Omental fat pad (tissue), 4 donors: ENCODE results near the gene ZSCAN31. TPM values are rescaled to one million over a fixed set of nuclear protein-coding genes. Genes with fewer than 3 reads are reported as not detected.

Source experiments
- ATAC-seq: fragments of 150-250 bp; one replicate; pipeline ENCODE4 v1.9.1; 2016; ENCODE audit warnings: mild to moderate bottlenecking, moderate library complexity; ENCODE audit not compliant: low FRiP score
- DNase-seq: peaks from one replicate; pipeline ENCODE4 v3.0.0-alpha.2; 2019; ENCODE audit warnings: low spot score
- total RNA-seq, 4 donors: library from RNA; depleted of rRNA; stranded (reverse); fragments of >200 nt; gene quantifications; one replicate each; pipeline ENCODE4 v1.1.0, GENCODE V29; 2016
- TF ChIP-seq, protein P1 (sequence below), 3 donors: fragments of 450-650 bp; IDR thresholded peaks; one replicate each; pipeline ENCODE4 v1.5.1; 2016 to 2017; ENCODE audit warnings: antibody characterized with exemption in 3 of 3, mild to moderate bottlenecking in 3 of 3, moderate library complexity in 2 of 3

Gene ZSCAN31
- 10 to 100 TPM in 2 of 4 donors, 1 to 10 TPM in 2; 1.7 to 12.7 (median 9.3) TPM for total RNA-seq

DNA sequence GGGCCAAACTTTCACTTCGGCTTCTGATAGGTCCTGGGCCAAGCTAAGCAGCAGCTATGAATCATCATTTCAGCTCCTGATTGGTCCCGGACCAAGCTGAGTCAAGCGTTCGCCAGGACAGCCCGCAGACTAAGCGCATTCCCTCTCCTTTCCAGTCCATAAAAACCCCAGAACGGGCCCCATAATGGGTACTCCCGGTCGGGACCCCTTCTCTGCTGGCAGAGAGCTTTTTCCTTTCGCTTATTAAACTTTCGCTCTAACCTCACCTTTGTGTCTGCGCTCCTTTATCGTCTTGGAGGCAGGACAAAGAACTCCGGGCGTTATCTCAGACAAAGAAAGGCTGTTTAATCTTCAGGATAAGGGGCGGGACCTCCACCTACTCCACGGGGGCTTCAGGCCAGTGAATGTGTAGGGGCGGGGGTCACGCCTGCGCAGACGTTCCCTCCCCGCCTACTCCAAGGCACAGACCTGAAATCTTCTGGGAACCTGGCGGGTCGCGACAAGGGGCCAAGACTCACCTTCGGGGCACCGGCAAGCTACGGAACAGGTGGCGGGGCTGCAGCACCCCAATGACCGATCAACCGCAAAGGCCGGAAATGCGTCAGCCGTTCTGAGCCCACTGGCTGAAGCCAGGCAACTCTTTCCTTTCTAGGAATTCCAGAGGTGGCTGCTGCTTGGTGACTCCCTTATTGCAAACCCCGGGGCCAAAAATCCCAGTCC is at the start of gene ZSCAN31:
TSS of gene ZSCAN31 (minus strand) at position 585 of the 720 bp plus-strand sequence. CDS start 6,465 bp downstream, outside the sequence.
- TF ChIP-seq, protein P1, sequence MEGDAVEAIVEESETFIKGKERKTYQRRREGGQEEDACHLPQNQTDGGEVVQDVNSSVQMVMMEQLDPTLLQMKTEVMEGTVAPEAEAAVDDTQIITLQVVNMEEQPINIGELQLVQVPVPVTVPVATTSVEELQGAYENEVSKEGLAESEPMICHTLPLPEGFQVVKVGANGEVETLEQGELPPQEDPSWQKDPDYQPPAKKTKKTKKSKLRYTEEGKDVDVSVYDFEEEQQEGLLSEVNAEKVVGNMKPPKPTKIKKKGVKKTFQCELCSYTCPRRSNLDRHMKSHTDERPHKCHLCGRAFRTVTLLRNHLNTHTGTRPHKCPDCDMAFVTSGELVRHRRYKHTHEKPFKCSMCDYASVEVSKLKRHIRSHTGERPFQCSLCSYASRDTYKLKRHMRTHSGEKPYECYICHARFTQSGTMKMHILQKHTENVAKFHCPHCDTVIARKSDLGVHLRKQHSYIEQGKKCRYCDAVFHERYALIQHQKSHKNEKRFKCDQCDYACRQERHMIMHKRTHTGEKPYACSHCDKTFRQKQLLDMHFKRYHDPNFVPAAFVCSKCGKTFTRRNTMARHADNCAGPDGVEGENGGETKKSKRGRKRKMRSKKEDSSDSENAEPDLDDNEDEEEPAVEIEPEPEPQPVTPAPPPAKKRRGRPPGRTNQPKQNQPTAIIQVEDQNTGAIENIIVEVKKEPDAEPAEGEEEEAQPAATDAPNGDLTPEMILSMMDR (IDR thresholded peaks at IDR 0.05), result no peak
- ATAC-seq (peak; percentile 98), DNase-seq (peak; percentile 83)

DNA sequence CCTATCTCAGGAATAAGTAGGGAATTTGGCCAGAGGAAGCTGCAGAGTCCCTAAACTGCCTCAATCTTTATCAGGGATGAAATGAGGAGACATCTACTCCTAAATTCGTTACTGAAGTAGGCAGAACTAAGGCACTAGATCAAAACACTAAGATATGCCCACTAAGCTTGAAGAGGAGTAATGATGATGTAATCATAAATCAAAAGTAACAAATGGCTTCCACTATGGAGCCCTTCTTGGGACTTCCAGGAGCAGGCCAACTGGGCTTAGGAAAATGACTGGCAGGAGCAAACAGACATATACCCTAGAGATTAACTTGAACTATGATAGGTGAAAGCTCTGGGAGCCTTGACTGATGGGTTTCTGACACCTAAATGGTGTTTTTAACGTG is 48.2 kb upstream of the ZSCAN31 start:
- TF ChIP-seq, protein P1 (IDR thresholded peaks at IDR 0.05), result no peak
- ATAC-seq (no peak), DNase-seq (no peak)

DNA sequence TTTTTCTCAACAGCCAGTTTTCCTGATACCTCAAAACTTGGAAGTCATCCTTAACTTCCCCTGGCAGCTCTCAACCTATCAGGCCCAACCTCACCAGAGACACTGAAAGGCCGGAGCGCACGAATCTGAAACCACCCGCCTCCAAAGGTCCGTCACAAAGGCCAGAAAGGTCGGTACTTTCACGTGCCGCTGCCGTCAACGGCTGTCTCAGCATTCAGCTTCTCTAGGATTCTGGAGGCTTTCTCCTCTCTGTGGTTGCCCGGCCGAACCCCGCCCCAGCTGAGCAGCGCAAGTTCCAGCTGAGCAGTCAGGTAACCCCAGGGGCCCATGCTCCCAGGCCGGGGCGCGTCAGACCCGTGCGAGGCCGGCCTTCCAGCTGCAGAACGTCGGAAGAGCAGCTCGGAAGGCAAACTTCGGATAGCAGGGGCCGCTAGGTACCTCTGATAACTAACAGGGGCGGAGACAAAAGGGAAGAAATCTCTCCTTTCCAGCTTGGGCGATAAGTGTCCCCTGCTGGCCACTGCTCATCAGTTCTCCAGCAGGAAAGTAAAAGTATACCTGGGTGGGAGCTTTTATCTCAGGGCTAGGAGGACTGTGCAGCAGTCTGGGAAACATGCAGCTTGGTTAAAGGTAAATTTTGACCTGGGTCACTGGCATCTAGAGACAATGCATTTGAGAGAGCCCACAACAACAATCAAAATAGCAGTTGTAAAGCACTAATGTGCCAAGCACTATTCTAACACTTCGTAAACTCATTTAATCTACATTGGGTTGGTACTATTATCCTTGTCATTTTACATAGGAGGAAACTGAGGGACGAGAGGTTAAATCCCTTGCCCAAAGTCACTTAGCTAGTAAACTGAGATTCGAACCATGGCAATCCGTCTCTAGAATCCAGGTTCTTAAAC is 47.5 kb upstream of the ZSCAN31 start:
- peak; percentile 99 for ATAC-seq
- TF ChIP-seq, protein P1 (IDR thresholded peaks at IDR 0.05), result no peak
- DNase-seq, result peak; percentile 61

DNA sequence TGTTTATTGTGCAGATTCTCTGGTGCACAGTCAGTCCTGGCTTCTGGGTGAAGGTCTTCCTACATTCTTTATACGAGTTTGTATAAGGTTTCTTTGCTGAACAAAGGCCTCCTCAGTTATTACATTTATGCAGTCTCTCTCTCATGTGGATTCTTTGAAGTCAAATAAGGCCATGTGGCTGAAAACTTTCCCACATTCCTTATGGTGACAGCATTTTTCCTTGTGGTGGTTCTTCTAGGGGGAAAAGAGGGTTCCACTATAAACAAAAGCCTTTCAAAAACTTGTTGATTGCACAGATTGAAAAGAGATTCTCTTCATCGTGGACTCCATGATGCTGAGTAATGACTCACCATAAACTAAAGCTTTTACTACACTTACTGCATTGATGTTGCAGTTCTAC is 44.4 kb upstream of the ZSCAN31 start:
- DNase-seq (no peak), ATAC-seq (no peak)
- TF ChIP-seq, protein P1 (IDR thresholded peaks at IDR 0.05), result no peak

DNA sequence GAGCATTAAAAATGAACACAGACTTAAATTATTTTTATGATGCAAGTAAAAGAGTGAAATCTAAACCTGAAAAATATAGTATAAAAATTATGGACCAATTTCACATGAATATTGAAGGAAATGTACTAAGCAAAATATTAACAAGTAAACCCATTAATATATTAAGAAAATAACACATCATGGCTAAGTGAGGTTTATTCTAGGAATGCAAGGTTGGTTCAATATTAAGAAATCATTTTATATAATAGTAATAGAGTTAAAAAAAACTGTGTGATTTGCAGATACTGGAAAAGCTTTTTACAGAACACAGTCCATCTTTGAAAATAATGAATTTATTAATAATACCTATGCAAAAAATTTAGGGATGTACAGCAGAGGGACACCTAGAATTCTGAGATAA is 42.7 kb upstream of the ZSCAN31 start:
- ATAC-seq, result no peak
- no peak for DNase-seq
- TF ChIP-seq, protein P1 (IDR thresholded peaks at IDR 0.05), result no peak

DNA sequence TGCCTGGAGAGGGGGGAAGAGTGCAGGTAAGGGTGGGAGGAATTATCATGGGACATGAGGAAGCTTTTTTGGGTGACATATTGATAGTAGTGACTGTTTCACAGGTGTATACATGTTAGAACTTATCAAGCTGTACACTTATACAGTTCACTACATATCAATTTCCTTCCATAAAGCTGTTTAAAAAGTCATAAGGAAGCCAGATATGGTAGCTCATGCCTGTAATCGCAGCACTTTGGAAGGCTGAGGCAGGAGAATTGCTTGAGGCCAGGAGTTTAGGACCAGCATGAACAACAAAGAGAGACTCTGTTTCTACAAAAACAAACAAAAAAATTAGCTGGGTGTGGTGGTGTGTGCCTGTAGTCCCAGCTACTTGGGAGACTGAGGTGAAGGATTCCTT is 41.9 kb upstream of the ZSCAN31 start:
- TF ChIP-seq, protein P1 (IDR thresholded peaks at IDR 0.05), result no peak
- ATAC-seq, result no peak
- no peak for DNase-seq
